Loucy (cell line): ENCODE measurements around the gene COL20A1.

Experiments
- CTCF ChIP-seq: fragments of 200-600 bp; sonication (generic); conservative IDR thresholded peaks from 2 replicates; pipeline ENCODE4 v1.5.1; 2014; ENCODE audit warnings: mild to moderate bottlenecking, antibody characterized with exemption, low read length
- EZH2phosphoT487 ChIP-seq: fragments of 200-600 bp; IDR thresholded peaks from 2 replicates; pipeline ENCODE4 v1.6.1; 2018; ENCODE audit warnings: antibody characterized with exemption, mild to moderate bottlenecking, moderate library complexity, borderline replicate concordance

GRCh38 chr20:63268256-63268655 is 24.7 kb upstream of the COL20A1 start:
- TF ChIP-seq CTCF (no peak), EZH2phosphoT487 (no peak)
